PC-9 (cell line): ENCODE data around the gene TARM1.

ENCODE experiments used
- EZH2 ChIP-seq: fragments of 200-600 bp; sonication (generic); IDR thresholded peaks from 2 replicates; pipeline ENCODE4 v1.8.0; 2017; ENCODE audit warnings: antibody characterized with exemption, low read depth
- TF ChIP-seq, protein P1 (sequence below): fragments of 200-600 bp; sonication (generic); conservative IDR thresholded peaks from 2 replicates; pipeline ENCODE4 v1.6.1; 2017; ENCODE audit warnings: mixed run types, antibody characterized with exemption, mild to moderate bottlenecking, moderate library complexity

- TF ChIP-seq, protein P1, sequence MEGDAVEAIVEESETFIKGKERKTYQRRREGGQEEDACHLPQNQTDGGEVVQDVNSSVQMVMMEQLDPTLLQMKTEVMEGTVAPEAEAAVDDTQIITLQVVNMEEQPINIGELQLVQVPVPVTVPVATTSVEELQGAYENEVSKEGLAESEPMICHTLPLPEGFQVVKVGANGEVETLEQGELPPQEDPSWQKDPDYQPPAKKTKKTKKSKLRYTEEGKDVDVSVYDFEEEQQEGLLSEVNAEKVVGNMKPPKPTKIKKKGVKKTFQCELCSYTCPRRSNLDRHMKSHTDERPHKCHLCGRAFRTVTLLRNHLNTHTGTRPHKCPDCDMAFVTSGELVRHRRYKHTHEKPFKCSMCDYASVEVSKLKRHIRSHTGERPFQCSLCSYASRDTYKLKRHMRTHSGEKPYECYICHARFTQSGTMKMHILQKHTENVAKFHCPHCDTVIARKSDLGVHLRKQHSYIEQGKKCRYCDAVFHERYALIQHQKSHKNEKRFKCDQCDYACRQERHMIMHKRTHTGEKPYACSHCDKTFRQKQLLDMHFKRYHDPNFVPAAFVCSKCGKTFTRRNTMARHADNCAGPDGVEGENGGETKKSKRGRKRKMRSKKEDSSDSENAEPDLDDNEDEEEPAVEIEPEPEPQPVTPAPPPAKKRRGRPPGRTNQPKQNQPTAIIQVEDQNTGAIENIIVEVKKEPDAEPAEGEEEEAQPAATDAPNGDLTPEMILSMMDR = no peak
- no peak for TF ChIP-seq EZH2
Observed at GRCh38 chr19:54128441-54128725, 47.2 kb upstream of the TARM1 start.
